ENCODE measurements around the gene CDC42EP3.

DNA sequence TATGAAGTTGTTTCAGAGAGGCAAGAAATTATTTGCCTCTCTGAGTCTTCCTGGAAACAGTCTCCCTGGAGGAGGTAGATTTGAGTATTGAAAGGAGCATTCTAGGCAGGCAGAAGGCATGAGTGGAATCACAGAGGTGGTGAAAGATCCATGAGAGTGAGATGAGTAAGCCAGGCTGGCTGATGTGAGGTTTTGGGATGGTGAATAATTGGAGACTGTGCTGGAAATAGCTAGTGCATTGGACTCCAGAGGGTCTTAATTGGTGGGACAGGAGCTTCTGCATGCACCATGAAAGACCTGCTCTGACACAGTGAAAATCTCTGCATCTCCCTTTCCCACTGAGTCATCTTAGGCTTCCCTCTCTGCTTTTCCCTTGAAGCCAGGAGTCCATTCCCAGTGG lies 46.3 kb downstream of the CDC42EP3 start:
- TF ChIP-seq, protein P1, sequence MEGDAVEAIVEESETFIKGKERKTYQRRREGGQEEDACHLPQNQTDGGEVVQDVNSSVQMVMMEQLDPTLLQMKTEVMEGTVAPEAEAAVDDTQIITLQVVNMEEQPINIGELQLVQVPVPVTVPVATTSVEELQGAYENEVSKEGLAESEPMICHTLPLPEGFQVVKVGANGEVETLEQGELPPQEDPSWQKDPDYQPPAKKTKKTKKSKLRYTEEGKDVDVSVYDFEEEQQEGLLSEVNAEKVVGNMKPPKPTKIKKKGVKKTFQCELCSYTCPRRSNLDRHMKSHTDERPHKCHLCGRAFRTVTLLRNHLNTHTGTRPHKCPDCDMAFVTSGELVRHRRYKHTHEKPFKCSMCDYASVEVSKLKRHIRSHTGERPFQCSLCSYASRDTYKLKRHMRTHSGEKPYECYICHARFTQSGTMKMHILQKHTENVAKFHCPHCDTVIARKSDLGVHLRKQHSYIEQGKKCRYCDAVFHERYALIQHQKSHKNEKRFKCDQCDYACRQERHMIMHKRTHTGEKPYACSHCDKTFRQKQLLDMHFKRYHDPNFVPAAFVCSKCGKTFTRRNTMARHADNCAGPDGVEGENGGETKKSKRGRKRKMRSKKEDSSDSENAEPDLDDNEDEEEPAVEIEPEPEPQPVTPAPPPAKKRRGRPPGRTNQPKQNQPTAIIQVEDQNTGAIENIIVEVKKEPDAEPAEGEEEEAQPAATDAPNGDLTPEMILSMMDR (conservative IDR thresholded peaks at IDR 0.05 in 1 of 2, IDR thresholded peaks at IDR 0.05 in 1 of 2; ENCODE audit: extremely low read depth in 1 of 2, insufficient read depth in 1 of 2, low read depth in 1 of 2, low read length in 2 of 2) = no peak
- no peak for TF ChIP-seq EZH2 (IDR thresholded peaks at IDR 0.05; ENCODE audit: borderline replicate concordance, low read length)
